Measurements from ENCODE around the gene PIP5K1B.

GRCh38 chr9:68941780-68942459, 236.9 kb downstream of the PIP5K1B start:
- no peak for TF ChIP-seq ARID2 (CRISPR knock-in tag; IDR thresholded peaks at IDR 0.05; ENCODE audit: borderline replicate concordance)
- TF ChIP-seq ZNF263 (CRISPR knock-in tag; IDR thresholded peaks at IDR 0.05) = no peak
- TF ChIP-seq NFIB (CRISPR knock-in tag; IDR thresholded peaks at IDR 0.05; ENCODE audit: borderline replicate concordance) = no peak
- TF ChIP-seq MIER2 (CRISPR knock-in tag; IDR thresholded peaks at IDR 0.05) = no peak
- no peak for TF ChIP-seq ATF7 (IDR thresholded peaks at IDR 0.05)
- TF ChIP-seq ATF7 (CRISPR knock-in tag; IDR thresholded peaks at IDR 0.05) = no peak
- TF ChIP-seq ZNF749 (CRISPR knock-in tag; IDR thresholded peaks at IDR 0.05; ENCODE audit: borderline replicate concordance) = no peak
- no peak for TF ChIP-seq ZNF747 (CRISPR knock-in tag; IDR thresholded peaks at IDR 0.05; ENCODE audit: borderline replicate concordance)
